ENCODE results near the gene ERN1.

The ERN1 gene

GRCh38 chr17:64107500-64108236 is 22.3 kb downstream of the ERN1 start:
- DNase-seq = no peak

- DNase-seq = no peak
Observed at GRCh38 chr17:64106918-64107317, 23.0 kb downstream of the ERN1 start.

GRCh38 chr17:64103391-64104364 is 26.3 kb downstream of the ERN1 start:
- no peak for DNase-seq

- no peak for DNase-seq
Observed at GRCh38 chr17:64102627-64103390, 27.1 kb downstream of the ERN1 start.

GRCh38 chr17:64099543-64099942 is 30.4 kb downstream of the ERN1 start:
- no peak for DNase-seq

GRCh38 chr17:64097196-64097936 is 32.6 kb downstream of the ERN1 start:
- no peak for DNase-seq

- no peak for DNase-seq
Observed at GRCh38 chr17:64096037-64096436, 33.9 kb downstream of the ERN1 start.

- no peak for DNase-seq
Observed at GRCh38 chr17:64095144-64095882, 34.6 kb downstream of the ERN1 start.

GRCh38 chr17:64094412-64094811 is 35.5 kb downstream of the ERN1 start:
- DNase-seq = no peak

- DNase-seq = no peak
Observed at GRCh38 chr17:64092952-64093451, 36.9 kb downstream of the ERN1 start.

- no peak for DNase-seq
Observed at GRCh38 chr17:64092113-64092512, 37.8 kb downstream of the ERN1 start.

- DNase-seq = no peak
Observed at GRCh38 chr17:64091571-64091970, 38.4 kb downstream of the ERN1 start.

- no peak for DNase-seq
Observed at GRCh38 chr17:64091116-64091515, 38.8 kb downstream of the ERN1 start.

GRCh38 chr17:64090144-64090543 is 39.8 kb downstream of the ERN1 start:
- DNase-seq = no peak

GRCh38 chr17:64087252-64088005 is 42.5 kb downstream of the ERN1 start:
- no peak for DNase-seq

- DNase-seq = no peak
Observed at GRCh38 chr17:64085650-64086005, 44.3 kb downstream of the ERN1 start.

GRCh38 chr17:64084940-64085649 is 44.8 kb downstream of the ERN1 start:
- DNase-seq = no peak

GRCh38 chr17:64084086-64084939 is 45.6 kb downstream of the ERN1 start:
- DNase-seq = no peak

- no peak for DNase-seq
Observed at GRCh38 chr17:64083563-64084085, 46.3 kb downstream of the ERN1 start.

All from 8988T (cell line).